Activated CD8-positive, alpha-beta memory T cell treated with anti-CD3 and anti-CD28 coated beads, Interleukin-2, amount 50 U/mL, for 4 hours (primary cell): ENCODE measurements around the gene ZNF619.

Experiments used
- DNase-seq: peaks from one replicate; pipeline ENCODE4 v3.0.0-alpha.2; 2020

ZNF619 gene

DNA sequence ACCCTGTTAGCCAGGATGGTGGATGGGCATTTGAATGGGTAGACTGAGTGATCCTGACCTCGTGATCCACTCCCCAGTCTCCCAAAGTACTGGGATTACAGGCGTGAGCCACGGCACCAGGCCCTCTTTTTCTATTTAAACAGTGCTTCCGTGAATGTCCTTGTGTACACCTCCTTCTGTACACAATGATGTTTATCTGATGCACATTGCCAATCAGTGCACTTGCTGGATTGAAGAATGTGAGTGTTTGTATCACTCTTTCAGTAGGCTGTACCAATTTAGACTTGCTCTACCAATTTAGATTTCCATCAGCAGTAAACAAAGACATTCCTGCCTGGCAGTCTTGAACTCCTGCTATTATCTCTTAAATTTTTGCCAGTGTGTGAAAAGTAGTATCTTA lies 8.9 kb upstream of the ZNF619 start:
- no peak for DNase-seq

DNA sequence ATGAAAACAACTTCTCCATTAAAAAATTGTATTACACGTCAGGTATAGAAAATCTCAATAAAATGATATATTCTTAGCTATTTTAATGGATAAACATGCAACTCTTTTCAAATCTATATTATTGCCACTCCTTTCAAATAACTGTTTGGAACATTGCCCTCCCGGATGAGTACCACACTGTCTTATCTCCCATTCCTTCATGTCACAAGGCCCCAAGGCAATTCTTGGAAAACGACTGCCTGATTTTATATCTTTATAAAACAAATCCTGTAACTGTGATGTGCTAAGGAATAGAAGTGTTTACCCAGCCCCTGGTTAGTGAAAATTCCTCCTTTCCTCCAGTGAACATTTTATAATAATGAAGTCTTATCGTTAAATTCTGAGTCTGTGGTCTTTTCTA lies 6.2 kb upstream of the ZNF619 start:
- DNase-seq, result no peak

DNA sequence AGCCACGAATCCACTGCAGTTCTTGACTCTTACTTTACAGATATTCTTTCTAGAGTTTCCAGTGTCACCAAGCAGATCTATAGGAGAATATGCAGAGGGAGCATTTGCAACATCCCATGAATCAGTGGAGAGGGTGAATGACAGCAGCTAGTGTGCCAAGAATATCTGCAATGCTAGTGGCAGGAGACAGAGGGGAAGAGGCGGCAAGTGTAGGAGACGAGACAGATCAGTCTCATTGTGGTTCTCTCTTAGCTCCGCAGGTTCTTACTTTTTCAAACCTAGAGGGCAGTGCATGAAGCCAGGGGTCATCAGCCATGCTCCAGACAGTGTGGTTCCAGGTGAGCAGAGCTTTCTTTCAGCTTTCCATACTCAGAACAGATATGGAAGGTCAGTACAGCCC lies 744 bp downstream of the ZNF619 start:
- DNase-seq, result no peak

DNA sequence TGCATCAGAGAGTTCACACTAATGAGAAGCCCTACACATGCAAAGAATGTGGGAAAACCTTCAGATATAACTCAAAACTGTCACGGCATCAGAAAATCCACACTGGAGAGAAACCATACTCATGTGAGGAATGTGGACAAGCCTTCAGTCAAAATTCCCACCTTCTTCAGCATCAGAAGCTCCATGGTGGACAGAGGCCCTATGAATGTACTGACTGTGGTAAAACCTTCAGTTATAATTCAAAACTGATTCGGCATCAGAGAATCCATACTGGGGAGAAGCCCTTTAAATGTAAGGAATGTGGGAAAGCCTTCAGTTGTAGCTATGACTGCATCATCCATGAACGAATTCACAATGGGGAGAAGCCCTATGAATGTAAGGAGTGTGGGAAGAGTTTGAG lies 10.2 kb downstream of the ZNF619 start:
- no peak for DNase-seq

DNA sequence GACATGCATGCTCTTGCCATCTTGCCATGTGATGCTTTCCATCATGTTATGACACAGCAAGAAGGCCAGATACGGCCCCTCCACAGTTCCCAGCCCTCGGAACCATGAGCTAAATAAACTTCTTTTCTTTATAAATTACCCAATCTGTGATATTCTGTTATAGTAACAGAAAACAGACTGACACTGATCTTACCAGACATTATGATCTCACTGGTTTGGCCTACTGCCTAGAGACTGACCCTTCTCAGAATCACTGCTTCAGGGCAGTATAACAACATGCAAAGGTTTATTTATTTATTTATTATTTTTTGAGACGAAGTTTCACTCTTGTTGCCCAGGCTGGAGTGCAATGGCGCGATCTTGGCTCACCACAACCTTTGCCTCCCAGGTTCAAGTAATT lies 14.0 kb downstream of the ZNF619 start:
- no peak for DNase-seq

DNA sequence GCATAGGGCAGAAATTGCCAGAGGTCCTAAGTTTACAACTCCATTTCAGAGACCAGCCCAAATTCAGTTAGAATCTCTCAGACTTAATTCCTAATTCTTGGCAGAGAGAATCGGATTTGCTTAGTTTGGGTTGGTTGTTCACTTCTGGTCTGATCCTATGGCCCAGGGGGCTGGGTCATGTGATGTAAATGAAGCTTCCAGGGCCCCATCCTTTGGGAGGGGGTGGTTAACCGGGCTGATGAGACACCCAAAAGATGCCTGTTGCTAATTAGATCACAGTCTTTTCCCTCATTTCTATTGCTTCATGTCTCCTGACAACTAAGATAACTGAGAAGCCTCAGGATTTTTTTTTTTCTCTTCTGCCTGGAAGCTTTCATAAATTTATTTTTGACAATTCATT lies 17.8 kb downstream of the ZNF619 start:
- no peak for DNase-seq

DNA sequence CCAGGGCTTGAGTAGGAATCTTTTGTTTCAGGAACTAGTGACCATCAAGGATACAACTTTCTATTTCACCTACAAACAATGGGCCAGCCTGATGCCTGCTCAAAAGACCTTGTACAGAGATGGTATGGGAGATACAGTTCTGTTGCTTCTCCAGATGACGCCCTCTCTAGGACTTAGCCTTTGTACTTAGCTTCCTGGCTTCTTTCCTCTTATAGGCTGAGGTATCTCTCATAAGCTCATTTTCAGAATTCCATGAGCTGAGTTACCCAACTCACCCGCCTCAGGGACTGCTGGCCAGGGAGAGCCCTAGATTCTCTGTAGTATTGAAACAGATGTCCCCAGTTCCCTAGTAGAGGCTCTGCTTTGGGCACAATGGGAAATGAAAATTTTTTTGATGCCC lies 20.4 kb downstream of the ZNF619 start:
- no peak for DNase-seq

DNA sequence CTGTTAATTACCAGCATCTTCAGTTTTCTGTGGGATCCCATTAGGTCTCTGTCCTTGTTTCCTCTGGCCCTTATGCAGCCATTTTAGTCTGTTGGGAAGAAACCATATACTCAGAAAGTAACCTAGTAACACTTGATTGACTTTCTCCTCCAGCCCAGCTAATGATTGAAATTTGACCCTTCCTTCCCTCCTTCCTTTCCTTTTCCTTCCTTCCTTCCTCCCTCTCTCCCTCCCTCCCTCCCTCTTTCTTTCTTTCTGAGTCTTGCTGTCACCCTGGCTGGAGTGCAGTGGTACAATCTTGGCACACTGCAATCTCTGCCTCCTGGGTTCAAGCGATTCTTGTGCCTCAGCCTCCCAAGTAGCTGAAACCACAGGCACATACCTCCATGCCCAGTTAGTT lies 23.0 kb downstream of the ZNF619 start:
- no peak for DNase-seq

DNA sequence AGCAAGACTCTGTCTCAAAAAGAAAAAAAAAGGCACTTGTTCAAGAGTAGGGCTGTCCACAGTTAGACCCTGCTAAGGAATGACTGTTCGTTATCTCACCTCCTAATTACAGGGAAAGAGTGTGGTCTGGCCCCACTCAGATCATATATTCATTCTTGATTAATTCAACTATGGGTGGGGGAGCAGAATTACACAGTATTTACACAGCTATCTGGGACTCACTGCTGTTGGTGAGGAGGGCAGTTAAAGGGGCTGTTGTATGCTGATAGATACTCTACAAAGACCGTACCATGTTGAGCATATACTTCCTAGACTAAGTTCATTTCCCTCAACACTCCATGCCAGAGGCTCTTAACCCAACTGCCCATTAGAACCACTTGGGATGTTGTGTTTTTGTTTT lies 25.1 kb downstream of the ZNF619 start:
- no peak for DNase-seq

DNA sequence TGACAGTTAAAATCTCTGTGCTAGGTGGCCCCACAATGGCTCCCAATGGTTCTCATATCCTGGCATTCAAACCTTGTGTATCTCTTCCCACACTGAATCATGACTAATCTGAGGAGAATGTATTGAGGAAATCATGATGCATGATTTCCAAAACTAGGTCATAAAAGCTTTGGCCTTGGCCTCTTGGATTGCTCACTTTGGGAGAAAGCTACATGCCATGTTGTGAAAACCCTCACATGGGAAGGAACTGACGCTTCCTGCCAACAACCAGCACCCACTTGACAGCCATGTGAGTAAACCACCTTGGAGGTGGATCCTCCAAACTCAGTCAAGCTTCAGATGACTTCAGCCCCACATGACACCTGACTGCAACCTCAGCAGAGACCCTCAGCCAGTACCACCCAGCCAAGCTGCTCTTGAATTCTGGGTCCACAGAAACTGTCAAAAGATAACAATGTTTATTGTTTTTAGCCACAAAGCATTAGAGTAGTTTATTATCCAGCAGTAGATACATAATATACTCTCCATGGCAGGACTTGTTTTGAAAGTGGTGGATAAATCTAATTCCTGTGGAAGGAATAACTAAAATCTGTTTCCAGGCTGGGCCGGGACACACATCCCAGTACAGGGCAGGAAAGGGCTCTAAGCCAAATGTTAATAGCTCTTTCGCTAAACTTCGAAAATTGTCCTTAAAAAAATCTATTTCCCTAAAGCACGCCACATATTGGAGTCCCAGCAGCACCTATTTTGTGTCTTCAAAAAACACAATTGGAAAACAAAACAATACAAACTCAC lies 27.9 kb downstream of the ZNF619 start:
- no peak for DNase-seq

DNA sequence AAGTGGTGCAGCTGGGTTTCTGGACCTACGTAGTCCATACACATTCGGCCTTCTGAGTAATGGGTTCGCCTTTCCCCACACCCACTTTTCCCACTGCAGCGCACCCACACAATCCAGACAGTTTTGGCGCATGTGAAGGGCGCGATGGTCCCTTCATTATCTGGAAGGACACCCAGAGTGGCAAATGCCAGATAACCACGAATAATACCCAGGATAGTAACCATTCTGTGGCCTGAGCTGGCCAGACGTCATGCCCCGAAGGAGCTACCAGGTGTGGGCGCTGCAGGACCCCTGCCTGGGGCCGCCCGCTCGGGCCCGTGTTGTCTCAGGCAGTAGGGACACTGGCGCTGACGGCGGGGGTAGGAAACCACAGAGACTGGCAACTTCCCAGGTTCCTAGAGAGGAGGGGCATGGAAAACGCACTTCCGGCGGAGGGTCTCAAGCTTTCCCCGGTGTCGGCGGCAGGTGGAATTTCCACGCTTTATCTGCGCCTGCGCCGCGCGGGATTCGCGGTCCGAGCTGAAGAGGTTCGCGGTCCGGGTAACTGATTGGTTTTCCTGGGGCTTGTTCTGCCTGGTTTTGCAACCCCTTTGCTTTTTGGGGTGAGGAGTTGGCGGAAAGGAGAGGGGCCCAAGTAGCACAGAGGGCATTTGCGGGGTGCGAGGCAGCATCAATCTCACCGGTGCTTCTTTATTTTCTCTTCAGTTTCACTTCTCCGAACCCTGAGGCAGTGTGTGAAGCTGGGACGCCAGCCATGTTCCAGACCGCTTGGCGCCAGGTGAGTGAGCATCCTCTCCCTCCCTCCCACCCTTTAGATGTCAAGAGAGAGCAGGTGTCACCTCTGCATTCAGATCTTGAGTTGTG lies 28.9 kb downstream of the ZNF619 start, which contains the start of gene ZNF620:
Gene ZNF620, plus strand, starts transcription at position 441 of the 864 bp plus-strand sequence. Its CDS starts 314 bp downstream, at position 755.
- DNase-seq, result peak; percentile 54

DNA sequence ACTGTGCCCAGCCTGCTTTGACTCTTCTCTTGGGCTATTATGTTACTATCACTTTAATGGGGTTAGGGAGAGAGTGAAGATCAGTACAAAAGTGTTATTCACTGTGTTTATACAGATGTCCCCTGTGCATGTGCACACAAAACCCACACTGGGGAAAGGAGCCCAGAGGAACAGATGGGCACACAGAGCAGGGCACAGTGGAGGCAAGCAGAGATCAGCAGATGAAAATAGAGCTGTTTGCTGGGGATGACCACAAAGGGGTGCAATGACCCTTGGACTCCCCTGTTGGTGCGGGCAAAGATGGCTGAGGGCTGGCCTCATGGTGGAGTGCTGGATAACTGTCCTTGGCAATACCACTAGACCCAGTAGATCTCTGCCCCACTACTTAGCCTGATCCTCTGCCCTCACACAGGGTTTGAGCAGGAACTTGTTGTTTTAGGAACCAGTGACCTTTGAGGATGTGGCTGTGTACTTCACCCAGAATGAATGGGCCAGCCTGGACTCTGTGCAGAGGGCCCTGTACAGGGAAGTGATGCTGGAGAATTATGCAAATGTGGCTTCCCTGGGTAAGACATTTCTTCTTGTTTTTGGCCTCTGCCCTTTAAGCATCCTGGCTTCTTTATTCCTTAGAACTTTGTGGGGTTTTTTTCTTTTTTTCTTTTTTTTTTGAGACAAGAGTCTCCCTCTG lies 34.3 kb downstream of the ZNF619 start:
- DNase-seq, result no peak

DNA sequence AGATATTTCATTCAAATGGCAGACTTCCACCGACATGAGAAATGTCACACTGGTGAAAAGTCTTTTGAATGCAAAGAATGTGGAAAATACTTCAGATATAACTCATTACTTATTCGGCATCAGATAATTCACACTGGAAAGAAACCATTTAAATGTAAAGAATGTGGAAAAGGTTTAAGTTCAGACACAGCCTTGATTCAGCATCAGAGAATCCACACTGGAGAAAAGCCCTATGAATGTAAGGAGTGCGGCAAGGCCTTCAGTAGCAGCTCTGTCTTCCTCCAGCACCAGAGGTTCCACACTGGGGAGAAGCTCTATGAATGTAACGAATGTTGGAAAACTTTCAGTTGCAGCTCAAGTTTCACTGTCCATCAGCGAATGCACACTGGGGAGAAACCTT lies 39.3 kb downstream of the ZNF619 start:
- no peak for DNase-seq

DNA sequence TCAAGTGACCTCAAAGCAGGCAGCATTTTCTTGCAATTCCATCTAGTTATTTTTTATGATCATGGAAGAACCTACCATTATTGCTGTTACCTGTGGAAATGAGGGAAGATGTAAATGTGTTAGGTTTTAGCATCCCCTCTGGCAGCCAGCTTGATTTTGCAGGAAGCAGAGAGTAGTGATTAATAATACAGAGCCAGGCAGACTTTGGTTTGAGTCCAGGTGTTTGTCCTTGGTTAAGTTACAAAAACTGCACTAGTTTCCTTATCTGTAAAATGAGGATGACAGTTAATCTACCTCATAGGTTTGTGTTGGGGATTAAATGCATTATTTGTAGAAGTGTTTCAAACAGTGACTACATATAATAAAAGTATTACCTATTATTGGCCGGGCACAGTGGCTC lies 41.1 kb downstream of the ZNF619 start:
- DNase-seq, result no peak

DNA sequence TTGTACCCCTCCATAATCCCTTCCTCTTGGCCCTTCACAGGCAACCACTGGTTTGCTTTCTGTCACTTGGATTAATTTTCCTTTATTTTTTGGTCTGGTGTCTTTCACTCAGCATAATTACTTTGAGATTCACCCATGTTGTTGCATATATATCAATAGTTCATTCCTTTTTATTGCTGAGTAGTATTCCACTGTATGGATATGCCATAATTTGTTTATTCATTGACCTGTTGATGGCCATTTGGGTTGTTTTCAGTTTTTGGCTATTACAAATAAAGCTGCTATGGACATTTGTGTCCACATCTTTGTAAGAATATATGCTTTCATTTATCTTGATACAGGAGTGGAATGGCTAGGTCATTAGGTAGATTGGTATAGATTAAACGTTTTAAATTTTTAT lies 41.9 kb downstream of the ZNF619 start:
- DNase-seq, result no peak

DNA sequence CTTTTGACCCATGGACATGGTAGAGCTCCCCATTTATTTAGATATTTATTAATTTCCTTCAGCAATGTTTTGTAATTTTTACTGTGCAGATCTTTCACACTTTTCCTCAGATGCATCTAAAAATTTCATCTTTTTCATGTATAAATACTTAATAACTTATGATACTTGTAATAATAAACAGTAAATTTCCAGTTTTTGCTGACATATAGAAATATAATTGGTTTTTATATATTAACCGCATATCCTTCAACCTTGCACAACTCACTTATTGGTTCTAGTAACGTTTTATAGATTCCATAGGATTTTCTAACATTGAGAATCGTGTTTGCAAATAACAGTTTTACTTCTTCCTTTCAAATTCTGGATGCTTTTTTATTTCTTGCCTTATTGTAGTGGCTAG lies 44.3 kb downstream of the ZNF619 start:
- no peak for DNase-seq

DNA sequence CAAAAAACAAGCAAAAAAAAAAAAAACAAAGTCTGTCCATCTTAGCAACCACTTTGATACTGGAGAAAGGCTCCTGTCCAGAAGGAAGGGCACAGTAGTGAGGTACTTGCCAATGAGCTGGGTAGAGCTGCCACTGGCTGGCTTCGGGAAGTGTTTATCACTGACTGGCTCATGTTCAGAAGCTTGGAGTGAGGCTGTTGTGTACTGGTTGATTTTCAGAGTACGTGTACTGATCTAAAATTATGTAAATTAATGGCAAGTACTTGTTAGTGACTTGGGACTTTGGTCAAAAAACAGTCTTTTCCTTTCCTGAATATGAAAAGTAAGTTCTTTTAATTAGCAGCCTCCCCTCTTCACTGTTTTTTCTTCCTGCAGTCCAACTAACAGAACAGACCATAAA lies 46.9 kb downstream of the ZNF619 start:
- no peak for DNase-seq

DNA sequence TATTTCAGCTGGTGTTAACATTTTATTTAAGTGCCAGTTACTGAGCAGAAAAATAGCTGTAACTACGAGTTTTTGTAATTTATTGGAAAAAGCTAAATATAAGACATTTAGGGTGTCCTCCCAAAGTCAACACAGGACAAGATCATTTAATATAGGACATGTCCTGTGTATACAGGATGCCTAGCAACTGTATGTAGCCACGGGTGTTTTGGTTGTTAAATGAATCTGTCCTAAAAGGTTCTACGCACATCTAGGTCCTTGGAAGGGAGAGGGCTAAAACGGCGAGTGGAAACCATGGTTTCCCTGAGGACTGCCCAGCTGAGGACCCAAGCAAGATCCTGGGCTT lies 47.3 kb downstream of the ZNF619 start:
- DNase-seq, result no peak

DNA sequence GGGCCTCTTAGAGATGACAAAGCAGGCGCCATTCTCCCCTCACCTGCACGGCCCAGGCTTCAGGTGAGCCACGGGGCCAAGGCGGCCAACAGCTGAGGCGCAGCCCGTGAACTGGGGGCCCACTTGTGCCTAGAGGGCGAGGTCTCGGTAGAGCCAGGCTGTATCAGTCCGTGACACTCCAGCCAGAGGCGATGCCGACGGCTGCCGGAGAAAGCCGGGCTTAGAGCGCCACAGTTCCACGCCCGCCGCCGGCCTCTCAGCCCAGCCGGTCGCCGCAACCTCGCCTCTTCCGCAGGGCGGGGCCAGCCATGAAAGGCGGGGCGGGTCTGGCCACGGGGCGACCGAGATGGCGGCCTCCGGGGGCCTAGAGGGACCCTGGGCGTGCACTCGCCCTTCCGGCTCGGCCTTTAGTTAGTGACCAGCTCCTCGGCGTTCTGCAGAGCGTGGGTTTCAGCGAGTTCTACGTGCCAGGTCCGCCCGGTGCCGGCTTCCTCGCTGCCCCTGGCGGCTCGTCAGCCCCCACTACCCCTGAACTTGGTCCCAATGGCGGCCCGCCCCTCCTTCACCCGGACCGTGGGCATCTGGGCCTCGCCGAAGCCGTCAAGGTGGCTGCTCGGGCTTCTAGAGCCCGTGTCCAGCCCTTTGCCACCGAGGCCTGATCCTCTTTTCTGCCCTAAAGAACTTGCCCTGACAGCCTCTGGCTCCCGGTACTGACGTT lies 47.8 kb downstream of the ZNF619 start, which contains the start of gene ZNF621:
Gene ZNF621, plus strand, starts transcription at position 393 of the 718 bp plus-strand sequence. CDS start 881 bp downstream, outside the sequence.
- peak; percentile 85 for DNase-seq

DNA sequence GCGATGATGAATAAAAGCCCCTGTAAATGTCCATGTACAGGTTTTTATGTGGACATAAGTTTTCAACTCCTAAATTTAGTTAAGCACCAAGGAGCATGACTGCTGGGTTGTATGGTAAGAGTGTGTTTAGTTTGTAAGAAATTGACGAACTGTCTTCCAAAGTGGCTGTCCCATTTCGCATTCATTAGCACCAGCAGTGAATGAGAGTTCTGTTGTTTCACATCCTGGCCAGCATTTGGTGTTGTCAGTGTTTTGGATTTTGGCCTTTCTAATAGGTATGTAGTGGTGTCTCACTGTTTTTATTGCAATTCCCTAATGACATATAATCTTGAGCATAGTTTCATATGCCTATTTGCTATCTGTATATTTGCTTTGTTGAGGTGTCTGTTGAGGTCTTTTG lies 51.5 kb downstream of the ZNF619 start:
- DNase-seq, result no peak

DNA sequence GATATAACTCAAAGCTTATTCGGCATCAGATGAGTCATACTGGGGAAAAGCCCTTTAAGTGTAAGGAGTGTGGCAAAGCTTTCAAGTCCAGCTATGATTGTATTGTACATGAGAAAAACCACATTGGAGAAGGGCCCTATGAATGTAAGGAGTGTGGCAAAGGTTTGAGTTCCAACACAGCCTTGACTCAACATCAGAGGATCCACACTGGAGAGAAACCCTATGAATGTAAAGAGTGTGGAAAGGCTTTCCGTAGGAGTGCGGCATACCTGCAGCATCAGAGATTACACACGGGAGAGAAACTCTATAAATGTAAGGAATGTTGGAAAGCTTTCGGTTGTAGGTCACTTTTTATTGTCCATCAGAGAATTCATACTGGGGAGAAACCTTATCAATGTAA lies 55.3 kb downstream of the ZNF619 start:
- DNase-seq, result no peak

DNA sequence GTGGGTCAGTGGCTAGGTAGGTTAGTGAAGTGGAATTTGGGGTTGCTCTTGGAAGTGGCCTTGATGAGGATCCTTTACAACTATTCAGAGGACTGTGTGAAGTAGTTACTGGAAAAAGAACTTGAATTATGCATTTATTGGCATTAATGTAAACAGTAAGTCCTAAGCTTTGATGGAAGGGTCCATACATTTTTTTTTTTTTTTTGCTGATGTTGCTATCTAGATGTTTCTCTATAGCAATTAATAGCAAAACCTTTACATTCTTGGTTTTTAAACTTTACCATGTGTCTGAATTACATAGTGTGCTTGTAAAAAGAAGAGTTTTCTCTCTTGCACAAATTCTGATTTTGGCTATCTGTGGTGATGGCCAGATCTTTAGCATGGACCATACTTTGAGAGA lies 57.4 kb downstream of the ZNF619 start:
- no peak for DNase-seq
